H1 (cell line): ENCODE results near the gene HMGN3. TPM values are rescaled to one million over a fixed set of nuclear protein-coding genes. Genes with fewer than 3 reads are reported as not detected.
A peak's percentile ranks its signal among the peaks of the same experiment; 100 is the strongest.

Source experiments
- CTCF ChIA-PET: fragments of 300-600 bp; sonication (Branson Sonifier 250); formaldehyde crosslinking; loops from one replicate; lab custom pipeline; 2021; ENCODE audit not compliant: partially characterized antibody; lab: Charles Lee
- POLR2A ChIA-PET: fragments of 300-600 bp; sonication (Branson Sonifier 250); formaldehyde crosslinking; loops from one replicate; lab custom pipeline; 2021; ENCODE audit warnings: inconsistent platforms; ENCODE audit not compliant: partially characterized antibody; lab: Charles Lee
- DNase-seq, 2 experiments: peaks; one replicate each; pipeline versions ENCODE4 v3.0.0 to v3.0.0-alpha.2; 2010 to 2022; ENCODE audit warnings: low spot score in 2 of 2, low read depth in 1 of 2, mixed read lengths in 1 of 2
- FAIRE-seq: peaks from 2 replicates; lab custom pipeline; 2011; peaks lifted over from hg19 to GRCh38; lab: Jason Lieb, UNC
- H2AFZ ChIP-seq: 2 replicates; pipeline ENCODE4 v1.8.1; 2012; ENCODE audit warnings: low read length, inconsistent platforms
- H2AK5ac ChIP-seq: 2 replicates; pipeline ENCODE4 v1.6.1; 2013; ENCODE audit warnings: low read depth, low read length
- H2BK120ac ChIP-seq: replicated peaks from 2 replicates; pipeline ENCODE3; 2013; ENCODE audit warnings: low read depth, low read length, inconsistent platforms
- H2BK12ac ChIP-seq: 2 replicates; pipeline ENCODE4 v1.6.1; 2013; ENCODE audit warnings: low read depth, low read length
- H2BK15ac ChIP-seq: 2 replicates; pipeline ENCODE4 v1.6.1; 2013; ENCODE audit warnings: low read length
- H2BK20ac ChIP-seq: 2 replicates; pipeline ENCODE4 v1.6.1; 2013; ENCODE audit warnings: low read length
- H2BK5ac ChIP-seq: 2 replicates; pipeline ENCODE4 v1.6.1; 2013; ENCODE audit warnings: low read depth, low read length
- H3K14ac ChIP-seq: 2 replicates; pipeline ENCODE4 v1.6.1; 2013; ENCODE audit warnings: inconsistent platforms; ENCODE audit not compliant: insufficient read length
- H3K18ac ChIP-seq: 2 replicates; pipeline ENCODE4 v1.6.1; 2013; ENCODE audit warnings: low read length; ENCODE audit errors: extremely low read depth
- H3K23ac ChIP-seq: 2 replicates; pipeline ENCODE4 v1.6.1; 2013; ENCODE audit warnings: inconsistent platforms; ENCODE audit not compliant: insufficient read length
- H3K23me2 ChIP-seq: 2 replicates; pipeline ENCODE4 v1.6.1; 2013; ENCODE audit warnings: low read depth, low read length
- H3K27ac ChIP-seq: 2 replicates; pipeline ENCODE4 v1.6.1; 2011; ENCODE audit warnings: low read depth, low read length, inconsistent platforms
- H3K27me3 ChIP-seq, 4 experiments: replicated peaks in 1 of 4; 1 replicate in 1 of 4; 2 replicates in 3 of 4; pipeline versions ENCODE4 v1.6.1 to v1.8.1; 2011 to 2013; ENCODE audit warnings: low read length in 3 of 4, mild to moderate bottlenecking in 3 of 4, inconsistent platforms in 2 of 4, mixed read lengths in 2 of 4, moderate library complexity in 1 of 4; ENCODE audit not compliant: control insufficient read depth in 3 of 4, insufficient read depth in 3 of 4; ENCODE audit errors: extremely low read depth in 1 of 4
- H3K36me3 ChIP-seq, 4 experiments: 2 replicates each; pipeline versions ENCODE4 v1.6.1 to v1.8.1; 2011 to 2013; ENCODE audit warnings: mild to moderate bottlenecking in 4 of 4, low read length in 3 of 4, moderate library complexity in 2 of 4, control low read depth in 1 of 4, inconsistent platforms in 1 of 4; ENCODE audit not compliant: insufficient read depth in 4 of 4, control insufficient read depth in 2 of 4
- H3K4ac ChIP-seq: replicated peaks from 2 replicates; pipeline ENCODE3; 2013; ENCODE audit warnings: low read length, low read depth, mixed read lengths, inconsistent platforms; ENCODE audit not compliant: insufficient read length
- H3K4me1 ChIP-seq, 4 experiments: replicated peaks in 1 of 4; 1 replicate in 1 of 4; 2 replicates in 3 of 4; pipeline versions ENCODE4 v1.6.1 to v1.8.1; 2011 to 2013; ENCODE audit warnings: low read length in 3 of 4, inconsistent platforms in 2 of 4, mixed read lengths in 1 of 4; ENCODE audit not compliant: insufficient read depth in 4 of 4, control insufficient read depth in 3 of 4
- H3K4me2 ChIP-seq, 2 experiments: 2 replicates each; pipeline versions ENCODE4 v1.6.1 to v1.8.1; 2011 to 2013; ENCODE audit warnings: low read depth in 2 of 2, low read length in 2 of 2, control low read depth in 1 of 2, inconsistent platforms in 1 of 2, mild to moderate bottlenecking in 1 of 2; ENCODE audit not compliant: insufficient read depth in 1 of 2
- H3K4me3 ChIP-seq, 4 experiments: fragments of 200-600, 300-600 bp in 1 of 4; sonication (generic), shearing (Covaris generic), sonication (Bioruptor Twin) in 1 of 4; 2 replicates each; pipeline versions ENCODE4 v1.5.1 to v1.8.1; 2011 to 2016; ENCODE audit warnings: low read length in 4 of 4, low read depth in 3 of 4, control low read depth in 2 of 4, inconsistent platforms in 2 of 4, mild to moderate bottlenecking in 2 of 4, mixed read lengths in 1 of 4, moderate library complexity in 1 of 4; ENCODE audit not compliant: insufficient read depth in 2 of 4; ENCODE audit errors: extremely low read depth in 1 of 4
- H3K56ac ChIP-seq: replicated peaks from 2 replicates; pipeline ENCODE3; 2013; ENCODE audit warnings: low read depth, mild to moderate bottlenecking, mixed read lengths, low read length, inconsistent platforms; ENCODE audit not compliant: insufficient read length
- H3K79me1 ChIP-seq: 2 replicates; pipeline ENCODE4 v1.6.1; 2013; ENCODE audit warnings: low read depth, low read length, control low read depth
- H3K79me2 ChIP-seq, 2 experiments: 2 replicates each; pipeline versions ENCODE4 v1.6.1 to v1.8.1; 2012 to 2013; ENCODE audit warnings: low read length in 2 of 2, mild to moderate bottlenecking in 2 of 2, inconsistent platforms in 1 of 2; ENCODE audit not compliant: insufficient read depth in 2 of 2, control insufficient read depth in 1 of 2
- H3K9ac ChIP-seq, 4 experiments: replicated peaks in 1 of 4; 1 replicate in 1 of 4; 2 replicates in 3 of 4; pipeline versions ENCODE4 v1.6.1 to v1.8.1; 2011 to 2013; ENCODE audit warnings: low read depth in 3 of 4, low read length in 3 of 4, control low read depth in 2 of 4, mild to moderate bottlenecking in 2 of 4, moderate library complexity in 2 of 4, inconsistent platforms in 1 of 4; ENCODE audit errors: extremely low read depth in 1 of 4
- H3K9me3 ChIP-seq, 2 experiments: 2 replicates each; pipeline versions ENCODE4 v1.6.1 to v1.8.1; 2012 to 2013; ENCODE audit warnings: mild to moderate bottlenecking in 2 of 2, moderate library complexity in 2 of 2, control low read depth in 1 of 2, inconsistent platforms in 1 of 2, low read depth in 1 of 2, low read length in 1 of 2, mixed read lengths in 1 of 2; ENCODE audit not compliant: insufficient read depth in 2 of 2
- H4K20me1 ChIP-seq, 2 experiments: replicated peaks in 1 of 2; 2 replicates each; pipeline versions ENCODE3 to v1.8.1; 2011 to 2013; ENCODE audit warnings: inconsistent platforms in 2 of 2, low read length in 2 of 2, mild to moderate bottlenecking in 1 of 2; ENCODE audit not compliant: insufficient read depth in 2 of 2, control insufficient read depth in 1 of 2
- H4K5ac ChIP-seq: 2 replicates; pipeline ENCODE4 v1.6.1; 2013; ENCODE audit warnings: low read length, low read depth, mixed read lengths, inconsistent platforms; ENCODE audit not compliant: insufficient read length
- H4K8ac ChIP-seq: 2 replicates; pipeline ENCODE4 v1.8.0; 2013; ENCODE audit warnings: mild to moderate bottlenecking, moderate library complexity, low read length, inconsistent platforms; ENCODE audit not compliant: insufficient read depth; ENCODE audit errors: extremely low read depth
- H4K91ac ChIP-seq: replicated peaks from 2 replicates; pipeline ENCODE3; 2013; ENCODE audit warnings: low read length, mixed read lengths, inconsistent platforms; ENCODE audit not compliant: insufficient read length
- HDAC2 ChIP-seq, 2 experiments: fragments of 300-600 bp in 1 of 2; sonication (generic) in 1 of 2; IDR thresholded peaks; 2 replicates each; pipeline ENCODE4 v1.6.1; 2011 to 2012; ENCODE audit warnings: low read depth in 2 of 2, low read length in 2 of 2, mild to moderate bottlenecking in 2 of 2, moderate library complexity in 2 of 2, borderline replicate concordance in 1 of 2, inconsistent platforms in 1 of 2
- MAX ChIP-seq: IDR thresholded peaks from 2 replicates; pipeline ENCODE4 v1.6.1; 2012; ENCODE audit warnings: inconsistent platforms
- SAP30 ChIP-seq: fragments of 300-600 bp; sonication (generic); IDR thresholded peaks from 2 replicates; pipeline ENCODE4 v1.7.1; 2012; ENCODE audit warnings: low read length, moderate library complexity, mild to moderate bottlenecking, inconsistent platforms; ENCODE audit not compliant: insufficient read depth, insufficient replicate concordance
- SP1 ChIP-seq: IDR thresholded peaks from 2 replicates; pipeline ENCODE4 v1.6.1; 2011; ENCODE audit warnings: low read depth, low read length
- TAF1 ChIP-seq: IDR thresholded peaks from 2 replicates; pipeline ENCODE4 v1.6.1; 2011; ENCODE audit warnings: mild to moderate bottlenecking, low read depth, low read length
- TAF7 ChIP-seq: optimal IDR thresholded peaks from 2 replicates; pipeline ENCODE3; 2011; ENCODE audit warnings: low read depth, mild to moderate bottlenecking, inconsistent platforms, low read length, moderate library complexity, borderline replicate concordance
- WGBS, 2 experiments: shearing (Covaris generic) in 1 of 2; methylation state at CpG; one replicate each; pipeline versions ENCODE4 v1.1.6 to v1.1.7; 2013 to 2015; ENCODE audit warnings: low lambda C conversion rate in 2 of 2, mixed read lengths in 2 of 2, inconsistent platforms in 1 of 2, low coverage in 1 of 2, missing lambda C conversion rate in 1 of 2; ENCODE audit not compliant: insufficient replicate concordance in 2 of 2, insufficient coverage in 1 of 2, insufficient read length in 1 of 2; ENCODE audit errors: extremely low coverage in 1 of 2, missing lambda C conversion rate in 1 of 2; 5-methylcytosine and 5-hydroxymethylcytosine counted together
- long read RNA-seq, 2 experiments: library from RNA in 1 of 2; library from capped mRNA in 1 of 2; stranded (forward); transcript quantifications; one replicate each; pipeline ENCODE4 v2.0.0, GENCODE V29; 2021; ENCODE audit warnings: inconsistent platforms in 1 of 2
- polyA minus RNA-seq, 3 experiments: library from RNA; depleted of rRNA, polyadenylated mRNA; stranded (reverse); fragments of >200 nt; gene quantifications; 1 replicate in 2 of 3; 2 replicates in 1 of 3; pipeline ENCODE4 v1.2.3, GENCODE V29; 2011
- polyA plus RNA-seq, 7 experiments: library from polyadenylated mRNA; depleted of rRNA in 3 of 7; stranded (reverse) in 5 of 7; unstranded in 2 of 7; fragments of >200 nt in 5 of 7; fragments of 200-250 nt in 2 of 7; gene quantifications; 1 replicate in 5 of 7; 2 replicates in 1 of 7; 4 replicates in 1 of 7; pipeline versions ENCODE4 v1.2.1 to v1.2.3, GENCODE V29; 2011 to 2013; ENCODE audit warnings: missing spikeins in 2 of 7, mixed read lengths in 2 of 7
- total RNA-seq: library from RNA; stranded (reverse); fragmentation: NEBNext Ultra II Directional; extraction: Animal tissue kit (Norgen Biotek cat#: 25700); gene quantifications from 2 replicates; pipeline ENCODE4 v1.2.1, GENCODE V29; 2021

HMGN3 gene
- total RNA-seq (167 and 174 TPM in 2 replicates), polyA plus RNA-seq (2011; rRNA removed) (54.8 and 84.4 TPM in 2 replicates), polyA minus RNA-seq (2011; rRNA and poly(A)+ RNA removed) (15.1 and 22.6 TPM in 2 replicates)
- 206 TPM for polyA plus RNA-seq (2011; cell fraction: cytosol; rRNA removed)
- 58.2 TPM for polyA plus RNA-seq (2011; cell fraction: nucleus; rRNA removed)
- 145 to 244 TPM (median 151 TPM) in 4 replicates for polyA plus RNA-seq (2012, experiment 1 of 2)
- 44.7 TPM for polyA plus RNA-seq (2012, experiment 2 of 2)
- polyA plus RNA-seq (2013, experiment 1 of 2): 195 TPM
- polyA plus RNA-seq (2013, experiment 2 of 2): 201 TPM
- polyA minus RNA-seq (2011; cell fraction: cytosol; rRNA and poly(A)+ RNA removed): 36.2 TPM
- polyA minus RNA-seq (2011; cell fraction: nucleus; rRNA and poly(A)+ RNA removed): 28.1 TPM
- long read RNA-seq, experiment 1, transcript HMGN3-201 (6 exons, 831 nt): major isoform, 86 of 199 reads
- long read RNA-seq, experiment 1, transcript HMGN3-202 (6 exons, 872 nt): minor isoform, 45 of 199 reads
- long read RNA-seq, experiment 1, partial matches to known transcripts: 56 of 199 reads
- long read RNA-seq, experiment 1, other reads (novel, unspliced or antisense): 11 of 199 reads
- long read RNA-seq, experiment 2, transcript HMGN3-202 (6 exons, 872 nt): minor isoform, 152 of 393 reads
- long read RNA-seq, experiment 2, transcript HMGN3-201 (6 exons, 831 nt): major isoform, 205 of 393 reads
- long read RNA-seq, experiment 2, partial matches to known transcripts: 19 of 393 reads
- long read RNA-seq, experiment 2, other reads (novel, unspliced or antisense): 17 of 393 reads

GRCh38 chr6:79234150-79235022 is at the start of gene HMGN3:
Gene HMGN3 (minus strand): TSS chr6:79234682.
- no peak within 1 kb of the TSS for H2BK20ac ChIP-seq
- CTCF ChIA-PET: no interaction called here
- no peaks in the 10 kb centered on the region; the same call in 1 of the 2 replicates for H3K79me1 ChIP-seq
- FAIRE-seq (no peak), DNase-seq (peak; percentile 59 to 89)
- no peak within 1 kb of the TSS for H3K4ac ChIP-seq
- peak within 1 kb of the TSS; percentile 57; the same call in 1 of the 2 replicates for H4K8ac ChIP-seq
- H3K9ac ChIP-seq: peak within 1 kb of the TSS; percentile 75 to 87 (median 79)
- H3K27me3 ChIP-seq: no peaks in the 10 kb centered on the region
- H3K4me3 ChIP-seq: peak within 1 kb of the TSS; percentile 58 to 95 (median 76)
- no peak within 1 kb of the TSS for H2BK120ac ChIP-seq
- peak within 1 kb of the TSS; percentile 66; the same call in 1 of the 2 replicates for H2AFZ ChIP-seq
- peak within 1 kb of the TSS; percentile 27 for H3K18ac ChIP-seq
- POLR2A ChIA-PET: no interaction called here
- H2BK5ac ChIP-seq: peak within 1 kb of the TSS; percentile 1; the same call in 1 of the 2 replicates
- no peak within 1 kb of the TSS for H2AK5ac ChIP-seq
- no peak within 1 kb of the TSS; the same call in 1 of the 2 replicates for H2BK12ac ChIP-seq
- H2BK15ac ChIP-seq: no peak within 1 kb of the TSS
- H3K79me2 ChIP-seq: peaks cover 5 to 49% of the 10 kb centered on the region in 2 experiments; a peak in 3 of 4 replicates
- H3K4me1 ChIP-seq: peaks cover 0 to 6% (median 2%) of the 10 kb centered on the region in 4 experiments; a peak in 4 of 7 replicates
- H3K27ac ChIP-seq: peak within 1 kb of the TSS; percentile 57
- H3K23me2 ChIP-seq: peaks cover 4% of the 10 kb centered on the region; the same call in 1 of the 2 replicates
- H3K9me3 ChIP-seq: no peaks in the 10 kb centered on the region
- H4K91ac ChIP-seq: no peak within 1 kb of the TSS
- H4K5ac ChIP-seq: peak within 1 kb of the TSS; percentile 0
- H4K20me1 ChIP-seq: peaks cover 4 to 6% of the 10 kb centered on the region in 2 experiments
- H3K14ac ChIP-seq: no peak within 1 kb of the TSS
- no peak within 1 kb of the TSS for H3K56ac ChIP-seq
- H3K36me3 ChIP-seq: no peaks in the 10 kb centered on the region; a peak in 2 of 8 replicates
- 2% methylated on average over 50 of the region's 51 CpGs; no CpG with 5 or more reads in 1 of the 2 experiments for WGBS, 2 experiments
- H3K4me2 ChIP-seq: peak within 1 kb of the TSS; percentile 69 to 80
- H3K23ac ChIP-seq: no peak within 1 kb of the TSS
- no peak for TF ChIP-seq SAP30
- TF ChIP-seq HDAC2 (IDR thresholded peaks at IDR 0.05; ENCODE audit: borderline replicate concordance in 1 of 2, low read depth in 2 of 2, low read length in 2 of 2): 0 out of 4 replicates have a peak, but pooled peaks have one; percentile 24 to 59
- TF ChIP-seq MAX: peak; percentile 94
- TF ChIP-seq TAF7: no peak
- peak; percentile 86 for TF ChIP-seq TAF1
- peak; percentile 94 for TF ChIP-seq SP1
